Inflammatory macrophage treated with lipopolysaccharide for 4 hours (primary cell): Measurements from ENCODE around the gene HEBP2.
"Not testable (repeated sequence)": the region's sequence is repeated elsewhere in the genome, so short reads cannot be mapped to it uniquely, and the experiment has no call there.

Experiments used
- DNase-seq: peaks from one replicate; pipeline ENCODE4 v3.0.0-alpha.2; 2020

The HEBP2 gene

GRCh38 chr6:138403801-138404665 is at the start of gene HEBP2:
HEBP2 (plus strand) TSS chr6:138404223; CDS start chr6:138404496, 273 bp downstream.
- DNase-seq: peak; percentile 64

- no peak for DNase-seq
Measured at GRCh38 chr6:138357928-138358327, 46.1 kb upstream of the HEBP2 start.

GRCh38 chr6:138368684-138369083 is 35.3 kb upstream of the HEBP2 start:
- DNase-seq: not testable (repeated sequence)

GRCh38 chr6:138370631-138371451 is 33.2 kb upstream of the HEBP2 start:
- no peak for DNase-seq

GRCh38 chr6:138371452-138371711 is 32.6 kb upstream of the HEBP2 start:
- DNase-seq: no peak

GRCh38 chr6:138371720-138372119 is 32.3 kb upstream of the HEBP2 start:
- DNase-seq: no peak

GRCh38 chr6:138372711-138373463 is 31.1 kb upstream of the HEBP2 start:
- DNase-seq: peak; percentile 35

GRCh38 chr6:138374230-138374629 is 29.8 kb upstream of the HEBP2 start:
- DNase-seq: no peak

GRCh38 chr6:138374815-138375214 is 29.2 kb upstream of the HEBP2 start:
- DNase-seq: no peak

GRCh38 chr6:138377042-138377441 is 27.0 kb upstream of the HEBP2 start:
- no peak for DNase-seq

- no peak for DNase-seq
Measured at GRCh38 chr6:138377844-138378243, 26.2 kb upstream of the HEBP2 start, which contains the start of gene SMIM28. SMIM28 (plus strand) TSS chr6:138377905; CDS start chr6:138378073, 168 bp downstream.

GRCh38 chr6:138378463-138378862 is 25.6 kb upstream of the HEBP2 start:
- DNase-seq: no peak

- no peak for DNase-seq
Measured at GRCh38 chr6:138382498-138383265, 21.3 kb upstream of the HEBP2 start.

GRCh38 chr6:138383776-138384175 is 20.2 kb upstream of the HEBP2 start:
- DNase-seq: no peak

GRCh38 chr6:138386897-138387296 is 17.1 kb upstream of the HEBP2 start:
- no peak for DNase-seq

GRCh38 chr6:138387577-138388368 is 16.2 kb upstream of the HEBP2 start:
- DNase-seq: no peak

- DNase-seq: no peak
Measured at GRCh38 chr6:138389551-138389950, 14.5 kb upstream of the HEBP2 start.

- peak; percentile 37 for DNase-seq
Measured at GRCh38 chr6:138393871-138394783, 9.9 kb upstream of the HEBP2 start.

- DNase-seq: no peak
Measured at GRCh38 chr6:138396709-138397108, 7.3 kb upstream of the HEBP2 start.
